Measurements from ENCODE around the gene NOS1AP. TPM values are rescaled to one million over a fixed set of nuclear protein-coding genes. Genes with fewer than 3 reads are reported as not detected.
A peak's percentile ranks its signal among the peaks of the same experiment; 100 is the strongest.
"Not testable (repeated sequence)": the region's sequence is repeated elsewhere in the genome, so short reads cannot be mapped to it uniquely, and the experiment has no call there.

NOS1AP gene
- total RNA-seq, 1 experiment from 2014 or later = 0.76 TPM

GRCh38 chr1:162056579-162056978, 12.9 kb upstream of the NOS1AP start:
- DNase-seq (ENCODE audit: low read depth) = no peak

- DNase-seq (ENCODE audit: low read depth) = no peak
Observed at GRCh38 chr1:162059721-162060120, 9.8 kb upstream of the NOS1AP start.

- no peak for DNase-seq (ENCODE audit: low read depth)
Observed at GRCh38 chr1:162060314-162060713, 9.2 kb upstream of the NOS1AP start.

DNA sequence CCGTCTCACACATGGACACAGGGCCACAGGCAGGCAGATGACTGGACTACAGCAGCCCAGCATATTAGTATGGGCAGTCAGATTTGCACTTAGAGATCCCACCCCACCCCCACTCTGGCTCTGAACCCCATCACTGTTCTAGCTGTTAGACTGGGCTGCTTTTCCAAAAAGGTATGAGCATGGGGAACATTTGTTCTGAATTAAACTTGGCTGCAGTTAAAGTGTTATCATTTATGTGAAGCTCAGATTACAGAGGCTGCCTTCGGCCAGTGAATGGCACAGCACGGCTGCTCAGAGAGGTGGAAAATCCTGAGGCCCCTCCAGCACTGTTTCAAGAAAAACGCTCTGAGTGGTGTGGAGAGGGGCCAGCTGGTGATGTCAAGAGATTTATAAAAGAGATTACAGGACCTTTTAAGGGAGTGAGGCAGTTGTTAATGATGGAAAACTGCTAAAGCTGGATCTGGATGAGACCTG, 6.9 kb upstream of the NOS1AP start:
- peak; percentile 85 for DNase-seq (ENCODE audit: low read depth)

DNA sequence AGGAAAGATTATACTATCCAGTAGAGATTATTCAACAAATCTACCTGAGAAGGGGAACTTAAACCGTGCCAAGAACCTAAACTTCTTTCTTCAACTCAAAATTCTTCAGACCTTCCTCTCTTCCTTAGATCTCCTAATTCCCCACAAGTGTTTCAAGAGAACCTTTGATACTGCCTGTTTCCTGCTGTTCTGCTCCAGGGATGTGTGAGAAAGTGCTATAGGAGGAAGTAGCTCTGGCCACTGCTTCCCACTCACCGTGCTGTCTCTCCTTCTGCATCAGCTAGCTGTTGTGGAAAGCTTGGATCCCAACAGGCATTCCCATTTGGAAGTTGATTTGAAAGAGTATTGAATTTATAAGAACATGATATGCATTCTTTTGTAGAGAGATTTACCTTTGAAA, 4.5 kb upstream of the NOS1AP start:
- DNase-seq (ENCODE audit: low read depth) = no peak

GRCh38 chr1:162066836-162067235, 2.7 kb upstream of the NOS1AP start:
- DNase-seq (ENCODE audit: low read depth) = not testable (repeated sequence)

DNA sequence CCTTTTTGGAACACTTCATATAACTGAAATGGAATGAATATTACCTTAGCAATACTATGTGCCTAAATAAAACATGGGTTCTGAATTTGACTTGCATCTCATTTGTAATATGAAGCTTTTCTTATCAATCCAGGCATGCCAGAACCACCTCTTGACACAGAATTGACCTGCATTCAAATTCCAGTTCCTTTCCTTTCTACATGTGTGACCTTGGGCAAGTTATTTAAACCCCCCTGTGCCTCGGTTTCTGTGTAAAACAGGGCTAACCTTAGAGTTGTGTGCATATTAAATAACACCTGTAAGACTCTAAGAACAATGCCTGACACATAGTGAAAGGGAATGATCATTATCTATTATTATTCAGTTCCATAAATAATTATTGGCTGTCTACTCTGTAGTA, 2.0 kb upstream of the NOS1AP start:
- DNase-seq (ENCODE audit: low read depth) = no peak

- DNase-seq (ENCODE audit: low read depth) = no peak
Observed at GRCh38 chr1:162068301-162068700, 1.2 kb upstream of the NOS1AP start.

DNA sequence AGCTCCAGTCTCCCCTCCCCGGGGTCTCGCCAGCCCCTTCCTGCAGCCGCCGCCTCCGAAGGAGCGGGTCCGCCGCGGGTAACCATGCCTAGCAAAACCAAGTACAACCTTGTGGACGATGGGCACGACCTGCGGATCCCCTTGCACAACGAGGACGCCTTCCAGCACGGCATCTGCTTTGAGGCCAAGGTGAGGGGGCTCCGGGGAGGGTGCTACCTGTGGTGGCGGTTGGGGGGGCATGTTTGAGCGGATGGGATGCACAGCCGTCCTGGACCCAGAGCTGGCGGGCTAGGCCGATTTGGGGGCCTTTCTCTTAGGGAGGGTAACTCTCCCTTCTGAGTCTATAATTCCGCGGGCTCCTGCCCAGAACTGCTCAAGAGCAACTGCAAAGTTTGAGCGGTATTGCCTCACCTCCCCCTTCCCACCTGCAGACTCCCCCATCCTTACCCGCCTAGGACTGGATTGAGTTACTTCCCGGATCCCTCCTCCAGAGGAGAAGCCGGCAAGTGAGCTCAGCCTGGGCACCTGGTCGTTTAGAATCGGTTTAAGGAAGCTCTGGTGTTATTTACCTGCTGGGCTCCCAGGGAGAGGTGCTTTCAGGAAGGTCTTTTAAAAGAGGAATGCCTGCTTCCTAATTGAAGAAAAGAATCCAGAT, 730 bp downstream of the NOS1AP start:
- DNase-seq (ENCODE audit: low read depth) = no peak

- DNase-seq (ENCODE audit: low read depth) = no peak
Observed at GRCh38 chr1:162070825-162071224, 1.3 kb downstream of the NOS1AP start.

DNA sequence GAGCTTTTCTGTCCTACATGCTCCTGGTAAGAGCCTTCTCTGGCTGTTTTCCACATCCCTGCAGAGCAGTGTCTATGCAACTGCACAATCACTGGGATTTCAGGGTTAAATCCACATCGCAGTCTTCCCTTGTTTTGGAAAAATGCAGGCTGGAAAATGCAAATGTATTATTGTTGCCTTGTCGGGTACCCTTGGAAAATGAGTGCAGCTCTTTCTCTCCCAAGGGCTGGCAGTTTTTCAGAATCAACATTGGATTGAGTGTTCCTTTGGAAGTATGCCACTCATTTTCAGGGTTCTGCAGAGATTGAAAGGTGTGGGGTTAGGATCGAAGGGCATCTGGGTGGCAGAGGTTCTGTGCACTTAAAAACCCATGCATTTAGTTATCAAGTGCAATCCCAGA, 3.2 kb downstream of the NOS1AP start:
- peak; percentile 40 for DNase-seq (ENCODE audit: low read depth)

- peak; percentile 51 for DNase-seq (ENCODE audit: low read depth)
Observed at GRCh38 chr1:162074276-162075005, 5.0 kb downstream of the NOS1AP start.

DNA sequence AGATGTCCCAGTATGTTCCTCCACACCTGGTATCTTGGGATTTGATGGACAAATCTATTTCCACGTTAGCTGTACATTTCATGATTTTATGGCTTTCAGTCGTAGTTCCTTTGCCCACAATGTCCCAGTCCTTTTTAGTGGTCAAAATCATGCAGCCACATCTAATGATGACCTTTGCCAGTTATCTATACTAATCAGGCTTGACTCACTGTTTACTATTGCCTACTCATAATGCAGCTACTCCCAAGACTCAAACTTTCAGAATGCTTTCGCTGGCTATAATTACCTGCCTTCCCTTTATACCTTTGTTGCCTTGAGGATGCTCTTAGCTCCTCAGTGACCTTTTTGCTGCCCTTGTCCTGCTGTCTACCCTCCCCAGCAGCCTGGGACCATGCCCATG, 6.4 kb downstream of the NOS1AP start:
- no peak for DNase-seq (ENCODE audit: low read depth)

DNA sequence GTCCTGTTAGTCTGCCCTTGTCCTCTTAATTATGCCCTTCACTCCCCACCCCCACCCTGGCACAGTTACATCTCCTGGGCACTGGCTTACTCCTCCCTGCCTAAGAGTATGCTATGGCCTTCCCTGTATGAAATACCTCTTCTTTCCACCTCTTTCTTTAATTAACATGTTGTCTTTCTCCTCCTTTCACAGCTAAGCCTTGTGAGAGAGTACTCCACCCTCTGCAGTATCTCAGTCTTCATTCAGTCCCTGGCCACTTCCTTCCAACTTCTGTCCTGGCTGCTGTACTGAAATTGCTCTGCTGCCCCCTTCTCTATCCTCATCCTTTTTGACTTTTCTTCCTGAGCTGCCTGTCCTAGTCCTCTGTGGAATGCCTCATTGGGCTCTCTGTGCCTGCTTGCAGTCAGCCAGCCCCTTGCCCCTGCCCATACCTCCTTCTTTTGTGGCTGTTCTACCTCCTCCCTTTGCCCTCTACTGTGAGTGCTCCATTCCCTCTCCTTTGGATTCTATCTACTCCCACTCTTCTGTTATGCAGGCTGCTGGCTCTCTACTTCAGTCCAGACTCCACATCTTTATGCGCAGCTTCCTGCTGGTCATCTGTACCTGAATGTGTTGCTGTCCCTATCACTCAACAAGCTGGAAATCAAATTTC, 8.3 kb downstream of the NOS1AP start:
- DNase-seq (ENCODE audit: low read depth) = no peak

DNA sequence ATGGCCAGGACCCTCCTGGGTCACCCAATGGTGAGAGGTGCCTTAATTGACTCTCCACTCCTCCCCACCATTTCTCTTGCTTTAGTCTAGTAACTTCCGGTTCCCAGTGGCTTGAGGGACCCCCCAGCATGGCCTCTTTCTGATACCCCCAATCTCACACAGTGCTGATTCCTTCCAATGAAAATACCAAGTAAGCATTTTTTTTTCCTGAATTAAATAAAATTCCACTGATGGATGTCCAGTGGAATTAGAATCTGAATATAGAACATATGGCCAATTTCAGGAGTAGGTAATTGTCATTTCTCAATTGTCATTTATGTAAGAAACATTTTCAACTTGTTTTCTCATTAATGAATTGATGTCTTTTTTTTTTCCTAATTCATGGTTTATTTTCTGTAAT, 9.5 kb downstream of the NOS1AP start:
- DNase-seq (ENCODE audit: low read depth) = no peak

GRCh38 chr1:162080472-162081015, 11.1 kb downstream of the NOS1AP start:
- DNase-seq (ENCODE audit: low read depth) = no peak

GRCh38 chr1:162081316-162081715, 11.8 kb downstream of the NOS1AP start:
- DNase-seq (ENCODE audit: low read depth) = peak; percentile 92

DNA sequence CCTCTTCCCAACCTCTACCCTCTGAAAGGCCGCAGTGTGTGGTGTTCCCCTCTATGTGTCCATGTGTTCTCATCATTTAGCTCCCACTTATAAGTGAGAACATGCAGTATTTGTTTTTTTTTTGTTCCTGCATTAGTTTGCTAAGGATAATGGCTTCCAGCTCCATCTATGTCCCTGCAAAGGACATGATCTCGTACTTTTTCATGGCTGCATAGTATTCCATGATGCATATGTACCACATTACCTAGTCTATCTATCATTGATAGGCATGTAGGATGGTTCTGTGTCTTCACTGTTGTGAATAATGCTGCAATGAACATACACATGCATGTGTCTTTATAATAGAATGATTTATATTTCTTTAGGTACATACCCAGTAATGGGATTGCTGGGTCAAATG, 12.6 kb downstream of the NOS1AP start:
- DNase-seq (ENCODE audit: low read depth) = not testable (repeated sequence)

DNA sequence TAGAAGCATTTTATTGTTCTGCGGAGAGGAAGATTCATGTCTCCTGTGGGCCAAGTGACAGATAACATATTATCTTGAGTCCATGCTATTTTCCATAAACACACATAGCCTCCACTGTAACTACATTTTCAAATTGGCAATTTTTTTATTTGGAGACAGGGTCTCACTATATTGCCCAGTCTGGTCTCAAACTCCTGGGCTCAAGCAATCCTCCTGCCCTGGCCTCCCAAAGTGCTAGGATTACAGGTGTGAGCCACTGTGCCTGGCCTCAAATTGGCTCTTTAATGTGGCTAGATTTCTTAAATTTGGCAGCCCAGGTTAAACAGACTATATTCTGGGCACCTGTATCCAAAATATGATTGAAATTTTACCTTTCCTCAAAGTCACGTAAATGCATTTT, 13.8 kb downstream of the NOS1AP start:
- DNase-seq (ENCODE audit: low read depth) = no peak

- DNase-seq (ENCODE audit: low read depth) = no peak
Observed at GRCh38 chr1:162085991-162086390, 16.5 kb downstream of the NOS1AP start.

DNA sequence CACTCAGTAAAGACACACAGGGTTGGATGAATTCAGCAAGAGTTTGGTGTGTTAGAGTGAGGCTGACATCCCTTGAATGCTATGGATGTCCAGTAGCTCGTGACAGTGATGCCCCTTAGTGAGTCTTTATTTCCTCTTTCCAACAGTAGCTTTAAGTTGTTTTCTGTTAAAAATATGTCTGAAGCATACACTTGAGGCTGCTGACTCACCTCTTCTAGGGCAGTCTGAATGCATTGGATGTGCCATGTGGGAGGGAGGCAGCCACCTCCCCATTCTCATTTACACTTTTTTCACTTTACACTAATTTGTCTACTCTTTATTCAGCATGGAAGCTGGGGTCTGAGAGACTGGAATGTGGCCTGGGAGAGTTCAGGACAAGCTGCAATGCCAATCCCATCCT, 17.6 kb downstream of the NOS1AP start:
- peak; percentile 58 for DNase-seq (ENCODE audit: low read depth)

DNA sequence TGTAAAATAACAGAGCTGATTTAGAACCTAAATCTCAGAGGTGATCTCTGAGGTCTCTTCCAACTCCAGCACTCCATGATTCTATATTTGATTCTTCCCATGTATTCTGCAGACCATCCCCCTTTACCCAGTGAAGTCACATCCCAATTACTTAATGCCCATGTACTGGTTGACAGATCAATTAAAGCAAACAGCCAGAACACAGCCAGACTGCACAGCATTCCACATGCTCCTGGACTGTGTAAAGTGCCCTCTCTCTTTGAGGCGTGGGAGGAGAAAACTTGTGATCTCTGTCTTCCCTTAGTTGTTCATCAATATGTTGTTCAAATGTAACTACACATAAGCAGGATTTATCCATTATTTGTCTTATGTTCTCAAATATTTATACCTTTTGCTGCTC, 18.1 kb downstream of the NOS1AP start:
- DNase-seq (ENCODE audit: low read depth) = no peak
